Measurements from ENCODE around the gene FNBP1L.

Gene FNBP1L

GRCh38 chr1:93447481-93448291 is at the start of gene FNBP1L:
Gene FNBP1L, plus strand, starts transcription at chr1:93448118. Its CDS starts 164 bp downstream, at chr1:93448282.
- Histone ChIP-seq H3K27ac (peak within 1 kb of the TSS; percentile 19; the same call in 1 of the 2 replicates), H3K9ac (ENCODE audit: insufficient read length) (peak within 1 kb of the TSS; percentile 86), H3K36me3 (ENCODE audit: insufficient read depth, low read length) (0 out of 2 replicates have a peak, but pooled peaks cover 3% of the 10 kb centered on the region), H3K9me3 (ENCODE audit: low read depth, low read length) (no peaks in the 10 kb centered on the region), H3K4me3 (peak within 1 kb of the TSS; percentile 97)
- TF ChIP-seq FOXP2 (optimal IDR thresholded peaks at IDR 0.05; ENCODE audit: control extremely low read depth, extremely low read length, insufficient read depth) (peak; percentile 19), EZH2 (IDR thresholded peaks at IDR 0.05) (no peak), POLR2AphosphoS5 (IDR thresholded peaks at IDR 0.05; ENCODE audit: borderline replicate concordance, low read depth, low read length) (peak; percentile 83)
- no peak for DNase-seq (ENCODE audit: low read depth, low spot score)

GRCh38 chr1:93399781-93400180 is 48.1 kb upstream of the FNBP1L start:
- Histone ChIP-seq H3K9ac (ENCODE audit: insufficient read length) (no peak overlapping the region), H3K9me3 (ENCODE audit: low read depth, low read length) (no peaks in the 10 kb centered on the region), H3K4me3 (no peak overlapping the region), H3K36me3 (ENCODE audit: insufficient read depth, low read length) (no peaks in the 10 kb centered on the region), H3K27ac (no peak overlapping the region)
- DNase-seq (ENCODE audit: low read depth, low spot score): no peak
- TF ChIP-seq POLR2AphosphoS5 (IDR thresholded peaks at IDR 0.05; ENCODE audit: borderline replicate concordance, low read depth, low read length) (no peak), FOXP2 (optimal IDR thresholded peaks at IDR 0.05; ENCODE audit: control extremely low read depth, extremely low read length, insufficient read depth) (no peak), EZH2 (IDR thresholded peaks at IDR 0.05) (no peak)

GRCh38 chr1:93408203-93408602 is 39.7 kb upstream of the FNBP1L start:
- H3K36me3 ChIP-seq (ENCODE audit: insufficient read depth, low read length): no peaks in the 10 kb centered on the region
- DNase-seq (ENCODE audit: low read depth, low spot score): no peak
- H3K4me3 ChIP-seq: no peak overlapping the region
- no peak overlapping the region for H3K27ac ChIP-seq
- TF ChIP-seq EZH2 (IDR thresholded peaks at IDR 0.05) (no peak), FOXP2 (optimal IDR thresholded peaks at IDR 0.05; ENCODE audit: control extremely low read depth, extremely low read length, insufficient read depth) (no peak), POLR2AphosphoS5 (IDR thresholded peaks at IDR 0.05; ENCODE audit: borderline replicate concordance, low read depth, low read length) (no peak)
- no peaks in the 10 kb centered on the region for H3K9me3 ChIP-seq (ENCODE audit: low read depth, low read length)
- H3K9ac ChIP-seq (ENCODE audit: insufficient read length): no peak overlapping the region

- TF ChIP-seq POLR2AphosphoS5 (IDR thresholded peaks at IDR 0.05; ENCODE audit: borderline replicate concordance, low read depth, low read length): no peak
- TF ChIP-seq FOXP2 (optimal IDR thresholded peaks at IDR 0.05; ENCODE audit: control extremely low read depth, extremely low read length, insufficient read depth): no peak
- no peak for TF ChIP-seq EZH2 (IDR thresholded peaks at IDR 0.05)
- Histone ChIP-seq H3K9me3 (ENCODE audit: low read depth, low read length) (no peaks in the 10 kb centered on the region), H3K9ac (ENCODE audit: insufficient read length) (no peak overlapping the region)
Measured at GRCh38 chr1:93411000-93411399, 36.9 kb upstream of the FNBP1L start.

GRCh38 chr1:93414749-93415148 is 33.2 kb upstream of the FNBP1L start:
- no peak for DNase-seq (ENCODE audit: low read depth, low spot score)
- no peak overlapping the region for H3K27ac ChIP-seq
- H3K36me3 ChIP-seq (ENCODE audit: insufficient read depth, low read length): no peaks in the 10 kb centered on the region
- H3K4me3 ChIP-seq: no peak overlapping the region
- TF ChIP-seq EZH2 (IDR thresholded peaks at IDR 0.05): no peak
- no peak for TF ChIP-seq POLR2AphosphoS5 (IDR thresholded peaks at IDR 0.05; ENCODE audit: borderline replicate concordance, low read depth, low read length)
- no peak for TF ChIP-seq FOXP2 (optimal IDR thresholded peaks at IDR 0.05; ENCODE audit: control extremely low read depth, extremely low read length, insufficient read depth)
- no peaks in the 10 kb centered on the region for H3K9me3 ChIP-seq (ENCODE audit: low read depth, low read length)
- H3K9ac ChIP-seq (ENCODE audit: insufficient read length): no peak overlapping the region

More at GRCh38 chr1:93411000-93411399, 36.9 kb upstream of the FNBP1L start:
- Histone ChIP-seq H3K27ac (no peak overlapping the region), H3K36me3 (ENCODE audit: insufficient read depth, low read length) (no peaks in the 10 kb centered on the region), H3K4me3 (no peak overlapping the region)
- DNase-seq (ENCODE audit: low read depth, low spot score): no peak

- TF ChIP-seq EZH2 (IDR thresholded peaks at IDR 0.05) (no peak), POLR2AphosphoS5 (IDR thresholded peaks at IDR 0.05; ENCODE audit: borderline replicate concordance, low read depth, low read length) (no peak), FOXP2 (optimal IDR thresholded peaks at IDR 0.05; ENCODE audit: control extremely low read depth, extremely low read length, insufficient read depth) (no peak)
- H3K27ac ChIP-seq: no peak overlapping the region
- no peak overlapping the region for H3K9ac ChIP-seq (ENCODE audit: insufficient read length)
- no peaks in the 10 kb centered on the region for H3K36me3 ChIP-seq (ENCODE audit: insufficient read depth, low read length)
- H3K9me3 ChIP-seq (ENCODE audit: low read depth, low read length): no peaks in the 10 kb centered on the region
- no peak overlapping the region for H3K4me3 ChIP-seq
- DNase-seq (ENCODE audit: low read depth, low spot score): no peak
Measured at GRCh38 chr1:93415296-93415695, 32.6 kb upstream of the FNBP1L start.

- no peak for TF ChIP-seq EZH2 (IDR thresholded peaks at IDR 0.05)
- TF ChIP-seq POLR2AphosphoS5 (IDR thresholded peaks at IDR 0.05; ENCODE audit: borderline replicate concordance, low read depth, low read length): no peak
- TF ChIP-seq FOXP2 (optimal IDR thresholded peaks at IDR 0.05; ENCODE audit: control extremely low read depth, extremely low read length, insufficient read depth): no peak
- no peak overlapping the region for H3K27ac ChIP-seq
- no peaks in the 10 kb centered on the region for H3K36me3 ChIP-seq (ENCODE audit: insufficient read depth, low read length)
Measured at GRCh38 chr1:93416183-93416582, 31.7 kb upstream of the FNBP1L start.

GRCh38 chr1:93419344-93419743 is 28.6 kb upstream of the FNBP1L start:
- Histone ChIP-seq H3K36me3 (ENCODE audit: insufficient read depth, low read length) (no peaks in the 10 kb centered on the region), H3K27ac (no peak overlapping the region), H3K9me3 (ENCODE audit: low read depth, low read length) (no peaks in the 10 kb centered on the region), H3K9ac (ENCODE audit: insufficient read length) (no peak overlapping the region), H3K4me3 (no peak overlapping the region)
- DNase-seq (ENCODE audit: low read depth, low spot score): no peak
- TF ChIP-seq POLR2AphosphoS5 (IDR thresholded peaks at IDR 0.05; ENCODE audit: borderline replicate concordance, low read depth, low read length): no peak
- TF ChIP-seq EZH2 (IDR thresholded peaks at IDR 0.05): no peak
- no peak for TF ChIP-seq FOXP2 (optimal IDR thresholded peaks at IDR 0.05; ENCODE audit: control extremely low read depth, extremely low read length, insufficient read depth)

More at GRCh38 chr1:93416183-93416582, 31.7 kb upstream of the FNBP1L start:
- Histone ChIP-seq H3K4me3 (no peak overlapping the region), H3K9ac (ENCODE audit: insufficient read length) (no peak overlapping the region), H3K9me3 (ENCODE audit: low read depth, low read length) (no peaks in the 10 kb centered on the region)
- no peak for DNase-seq (ENCODE audit: low read depth, low spot score)

Data from SK-N-MC (cell line).